ENCODE data around the gene PELO. TPM values are rescaled to one million over a fixed set of nuclear protein-coding genes. Genes with fewer than 3 reads are reported as not detected.

The PELO gene
- total RNA-seq, 1 donor from 2014 or later, result 11.8 TPM

DNA sequence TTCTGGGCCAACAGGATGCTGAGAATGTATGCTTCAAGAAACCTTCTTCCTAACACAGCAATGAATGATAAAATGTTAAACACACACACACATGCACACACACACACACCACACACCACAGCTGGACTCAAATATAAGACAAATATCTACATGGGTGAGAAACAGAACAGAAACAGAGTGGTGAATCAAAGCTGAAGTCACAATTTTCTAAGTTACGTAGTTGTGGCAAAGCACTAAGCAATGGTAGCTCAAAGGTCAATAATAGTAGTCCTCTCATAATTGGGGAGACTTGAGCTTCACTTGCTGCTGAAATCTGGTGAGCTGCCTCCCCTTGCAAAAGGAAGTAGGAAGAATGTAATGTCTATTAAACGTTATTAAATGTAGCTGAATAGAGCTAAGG lies 33.7 kb upstream of the PELO start:
- Mint-ChIP-seq H3K9me3 (ENCODE audit: low read depth) (no peaks in the 10 kb centered on the region), H3K27ac (no peak overlapping the region), H3K36me3 (ENCODE audit: insufficient read depth) (no peaks in the 10 kb centered on the region), H3K4me1 (ENCODE audit: low read depth) (no peaks in the 10 kb centered on the region), H3K27me3 (no peaks in the 10 kb centered on the region), H3K4me3 (ENCODE audit: low read depth) (no peak overlapping the region)
- TF ChIP-seq, protein P1, sequence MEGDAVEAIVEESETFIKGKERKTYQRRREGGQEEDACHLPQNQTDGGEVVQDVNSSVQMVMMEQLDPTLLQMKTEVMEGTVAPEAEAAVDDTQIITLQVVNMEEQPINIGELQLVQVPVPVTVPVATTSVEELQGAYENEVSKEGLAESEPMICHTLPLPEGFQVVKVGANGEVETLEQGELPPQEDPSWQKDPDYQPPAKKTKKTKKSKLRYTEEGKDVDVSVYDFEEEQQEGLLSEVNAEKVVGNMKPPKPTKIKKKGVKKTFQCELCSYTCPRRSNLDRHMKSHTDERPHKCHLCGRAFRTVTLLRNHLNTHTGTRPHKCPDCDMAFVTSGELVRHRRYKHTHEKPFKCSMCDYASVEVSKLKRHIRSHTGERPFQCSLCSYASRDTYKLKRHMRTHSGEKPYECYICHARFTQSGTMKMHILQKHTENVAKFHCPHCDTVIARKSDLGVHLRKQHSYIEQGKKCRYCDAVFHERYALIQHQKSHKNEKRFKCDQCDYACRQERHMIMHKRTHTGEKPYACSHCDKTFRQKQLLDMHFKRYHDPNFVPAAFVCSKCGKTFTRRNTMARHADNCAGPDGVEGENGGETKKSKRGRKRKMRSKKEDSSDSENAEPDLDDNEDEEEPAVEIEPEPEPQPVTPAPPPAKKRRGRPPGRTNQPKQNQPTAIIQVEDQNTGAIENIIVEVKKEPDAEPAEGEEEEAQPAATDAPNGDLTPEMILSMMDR (IDR thresholded peaks at IDR 0.05; ENCODE audit: unreplicated experiment), result no peak
- no peak for DNase-seq (ENCODE audit: low spot score, unreplicated experiment)

DNA sequence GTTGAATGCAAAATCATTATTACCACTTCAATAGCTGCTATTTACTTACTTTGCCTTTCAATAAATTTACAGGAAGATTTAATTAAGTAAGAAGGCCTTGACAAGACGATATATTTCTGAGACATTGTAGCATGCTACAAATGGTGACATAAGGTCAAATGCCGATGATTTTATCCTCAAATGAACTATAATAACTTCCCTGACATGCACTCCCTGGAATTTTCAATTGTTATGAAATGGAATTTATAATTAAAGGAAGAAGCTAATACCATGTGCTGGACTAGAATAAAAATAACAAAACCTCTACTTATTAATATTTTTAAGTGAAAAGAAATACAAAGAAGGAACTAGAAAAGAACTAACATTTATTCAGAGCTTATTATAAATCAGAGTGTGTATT lies 30.2 kb upstream of the PELO start:
- Mint-ChIP-seq H3K27me3 (no peaks in the 10 kb centered on the region), H3K9me3 (ENCODE audit: low read depth) (no peaks in the 10 kb centered on the region), H3K4me1 (ENCODE audit: low read depth) (no peaks in the 10 kb centered on the region), H3K4me3 (ENCODE audit: low read depth) (no peak overlapping the region), H3K27ac (no peak overlapping the region), H3K36me3 (ENCODE audit: insufficient read depth) (no peaks in the 10 kb centered on the region)
- TF ChIP-seq, protein P1 (IDR thresholded peaks at IDR 0.05; ENCODE audit: unreplicated experiment), result no peak
- DNase-seq (ENCODE audit: low spot score, unreplicated experiment), result no peak

DNA sequence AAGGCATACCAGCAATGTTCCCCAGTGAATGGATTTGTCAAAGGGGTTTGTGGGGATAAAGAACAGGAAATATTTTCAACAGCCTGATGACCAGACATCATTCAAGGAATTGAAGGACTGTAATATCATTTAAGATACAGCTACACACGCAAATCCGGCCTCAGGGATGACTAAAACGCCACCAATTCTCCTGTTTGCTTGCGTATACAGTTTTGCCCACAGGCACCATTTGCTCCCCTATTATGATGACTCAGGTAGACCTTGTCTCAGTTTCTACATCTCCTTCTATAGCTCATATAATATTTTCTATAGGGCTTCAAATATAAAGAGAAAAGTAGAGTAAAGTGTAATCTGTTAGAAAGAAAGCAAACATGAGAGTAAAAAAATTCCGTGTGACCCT lies 29.7 kb upstream of the PELO start:
- Mint-ChIP-seq H3K4me1 (ENCODE audit: low read depth) (no peaks in the 10 kb centered on the region), H3K9me3 (ENCODE audit: low read depth) (no peaks in the 10 kb centered on the region), H3K27me3 (no peaks in the 10 kb centered on the region), H3K4me3 (ENCODE audit: low read depth) (no peak overlapping the region), H3K27ac (no peak overlapping the region), H3K36me3 (ENCODE audit: insufficient read depth) (no peaks in the 10 kb centered on the region)
- DNase-seq (ENCODE audit: low spot score, unreplicated experiment), result no peak
- TF ChIP-seq, protein P1 (IDR thresholded peaks at IDR 0.05; ENCODE audit: unreplicated experiment), result no peak

DNA sequence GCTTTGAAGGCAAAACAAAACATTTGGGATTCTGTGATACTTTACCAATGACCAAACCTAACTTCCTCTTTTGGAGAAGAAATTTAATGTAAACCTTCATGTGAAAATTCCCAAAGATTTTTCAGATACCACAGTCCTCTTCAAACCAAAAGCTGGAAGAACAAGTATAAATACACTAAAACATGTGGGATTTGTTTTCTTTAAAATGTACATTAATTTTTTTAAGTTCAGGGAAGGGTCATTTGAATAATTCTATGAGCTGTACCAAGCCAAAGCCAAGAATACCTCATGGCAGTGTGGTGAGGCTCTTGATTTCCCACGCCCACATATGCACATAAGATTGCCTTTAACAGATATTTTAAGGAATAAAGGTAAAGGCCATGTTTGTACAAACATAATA lies 28.4 kb upstream of the PELO start:
- Mint-ChIP-seq H3K4me3 (ENCODE audit: low read depth) (no peak overlapping the region), H3K27me3 (no peaks in the 10 kb centered on the region), H3K36me3 (ENCODE audit: insufficient read depth) (no peaks in the 10 kb centered on the region), H3K9me3 (ENCODE audit: low read depth) (no peaks in the 10 kb centered on the region), H3K27ac (no peak overlapping the region), H3K4me1 (ENCODE audit: low read depth) (no peaks in the 10 kb centered on the region)
- TF ChIP-seq, protein P1 (IDR thresholded peaks at IDR 0.05; ENCODE audit: unreplicated experiment), result no peak
- no peak for DNase-seq (ENCODE audit: low spot score, unreplicated experiment)

DNA sequence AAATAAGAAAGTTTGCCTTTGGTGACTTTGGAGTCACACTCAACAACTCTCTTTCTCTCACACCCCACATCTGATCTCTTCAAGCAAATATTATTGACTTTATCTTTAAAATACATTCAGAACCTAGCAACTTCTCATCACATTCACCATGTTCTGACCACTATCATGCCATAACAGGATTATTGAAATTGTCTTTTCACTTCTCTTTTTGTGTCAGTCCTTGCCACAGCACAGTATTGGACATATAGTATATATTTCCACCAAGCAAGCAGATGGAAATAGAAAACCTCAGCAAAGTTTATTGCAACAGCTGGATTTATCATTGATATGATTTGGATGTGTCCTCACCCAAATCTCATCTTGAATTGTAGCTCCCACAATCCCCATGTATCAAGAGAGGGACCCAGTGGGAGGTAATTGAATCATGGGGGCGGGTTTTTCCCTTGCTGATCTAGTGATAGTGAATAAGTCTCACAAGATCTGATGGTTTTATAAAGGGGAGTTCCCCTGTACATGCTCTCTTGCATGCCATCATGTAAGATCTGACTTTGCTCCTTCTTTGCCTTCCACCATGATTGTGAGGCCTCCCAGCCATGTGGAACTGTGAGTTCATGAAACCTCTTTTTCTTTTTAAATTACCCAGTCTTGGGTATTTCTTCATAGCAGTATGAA lies 26.9 kb upstream of the PELO start:
- H3K4me3 Mint-ChIP-seq (ENCODE audit: low read depth), result no peak overlapping the region
- H3K4me1 Mint-ChIP-seq (ENCODE audit: low read depth), result no peaks in the 10 kb centered on the region
- H3K27ac Mint-ChIP-seq, result no peak overlapping the region
- no peaks in the 10 kb centered on the region for H3K9me3 Mint-ChIP-seq (ENCODE audit: low read depth)
- TF ChIP-seq, protein P1 (IDR thresholded peaks at IDR 0.05; ENCODE audit: unreplicated experiment), result no peak
- no peaks in the 10 kb centered on the region for H3K36me3 Mint-ChIP-seq (ENCODE audit: insufficient read depth)
- no peaks in the 10 kb centered on the region for H3K27me3 Mint-ChIP-seq
- no peak for DNase-seq (ENCODE audit: low spot score, unreplicated experiment)

Measured in progenitor cell of endocrine pancreas (in vitro differentiated cells).